Amniotic epithelial cell (primary cell): ENCODE results near the gene AANAT.

Experiments
- DNase-seq: peaks from one replicate; pipeline ENCODE4 v3.0.0-alpha.2; 2010; ENCODE audit warnings: low read depth

The AANAT gene

GRCh38 chr17:76468634-76469010 is 1.2 kb downstream of the AANAT start:
- DNase-seq, result no peak

GRCh38 chr17:76469076-76469990 is 1.9 kb downstream of the AANAT start:
- no peak for DNase-seq

- DNase-seq, result no peak
Observed at GRCh38 chr17:76469991-76470739, 2.8 kb downstream of the AANAT start.

GRCh38 chr17:76471498-76472257 is 4.3 kb downstream of the AANAT start:
- no peak for DNase-seq

- no peak for DNase-seq
Observed at GRCh38 chr17:76472258-76472645, 4.8 kb downstream of the AANAT start.

GRCh38 chr17:76472726-76473125 is 5.3 kb downstream of the AANAT start:
- no peak for DNase-seq

- DNase-seq, result no peak
Observed at GRCh38 chr17:76473541-76473985, 6.2 kb downstream of the AANAT start.

GRCh38 chr17:76474238-76474637 is 6.8 kb downstream of the AANAT start:
- DNase-seq, result no peak

- DNase-seq, result no peak
Observed at GRCh38 chr17:76474894-76475293, 7.5 kb downstream of the AANAT start.

- DNase-seq, result no peak
Observed at GRCh38 chr17:76475302-76475701, 7.9 kb downstream of the AANAT start.

GRCh38 chr17:76476736-76477135 is 9.3 kb downstream of the AANAT start:
- DNase-seq, result no peak

- no peak for DNase-seq
Observed at GRCh38 chr17:76477576-76477975, 10.2 kb downstream of the AANAT start.

GRCh38 chr17:76478097-76478496 is 10.7 kb downstream of the AANAT start:
- no peak for DNase-seq

- no peak for DNase-seq
Observed at GRCh38 chr17:76478730-76479514, 11.5 kb downstream of the AANAT start.

- no peak for DNase-seq
Observed at GRCh38 chr17:76479515-76480060, 12.2 kb downstream of the AANAT start.

GRCh38 chr17:76480632-76481031 is 13.2 kb downstream of the AANAT start:
- no peak for DNase-seq

- DNase-seq, result no peak
Observed at GRCh38 chr17:76481071-76481655, 13.8 kb downstream of the AANAT start.

- no peak for DNase-seq
Observed at GRCh38 chr17:76484228-76484725, 16.9 kb downstream of the AANAT start.

GRCh38 chr17:76485569-76485968 is 18.2 kb downstream of the AANAT start:
- no peak for DNase-seq

- DNase-seq, result no peak
Observed at GRCh38 chr17:76487451-76488192, 20.2 kb downstream of the AANAT start.
